Suppressor macrophage treated with lipopolysaccharide for 1 hour (primary cell): Measurements from ENCODE around the gene ASXL2.
"Not testable (repeated sequence)": the region's sequence is repeated elsewhere in the genome, so short reads cannot be mapped to it uniquely, and the experiment has no call there.

Source experiments
- DNase-seq, 3 donors: peaks; one replicate each; pipeline ENCODE4 v3.0.0-alpha.2; 2020 to 2022

Gene ASXL2

DNA sequence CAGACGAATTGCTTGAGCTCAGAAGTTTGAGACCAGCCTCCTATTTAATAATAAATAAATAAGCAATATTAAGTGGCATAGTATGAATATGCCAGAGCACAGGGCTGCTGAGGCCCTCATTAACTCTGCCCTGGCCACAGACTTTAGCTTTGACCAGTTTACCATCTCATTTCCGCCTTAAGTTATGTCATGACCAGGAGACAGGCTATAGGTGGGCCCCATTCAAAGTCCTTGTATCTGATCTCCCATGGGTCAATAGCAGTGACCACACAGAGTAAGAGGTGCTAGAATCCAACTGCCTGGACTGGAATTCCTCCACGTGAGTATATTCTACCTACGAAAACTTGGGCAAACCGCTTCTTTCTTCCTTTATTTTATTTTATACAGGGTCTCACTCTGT is 13.4 kb upstream of the ASXL2 start:
- DNase-seq = no peak

DNA sequence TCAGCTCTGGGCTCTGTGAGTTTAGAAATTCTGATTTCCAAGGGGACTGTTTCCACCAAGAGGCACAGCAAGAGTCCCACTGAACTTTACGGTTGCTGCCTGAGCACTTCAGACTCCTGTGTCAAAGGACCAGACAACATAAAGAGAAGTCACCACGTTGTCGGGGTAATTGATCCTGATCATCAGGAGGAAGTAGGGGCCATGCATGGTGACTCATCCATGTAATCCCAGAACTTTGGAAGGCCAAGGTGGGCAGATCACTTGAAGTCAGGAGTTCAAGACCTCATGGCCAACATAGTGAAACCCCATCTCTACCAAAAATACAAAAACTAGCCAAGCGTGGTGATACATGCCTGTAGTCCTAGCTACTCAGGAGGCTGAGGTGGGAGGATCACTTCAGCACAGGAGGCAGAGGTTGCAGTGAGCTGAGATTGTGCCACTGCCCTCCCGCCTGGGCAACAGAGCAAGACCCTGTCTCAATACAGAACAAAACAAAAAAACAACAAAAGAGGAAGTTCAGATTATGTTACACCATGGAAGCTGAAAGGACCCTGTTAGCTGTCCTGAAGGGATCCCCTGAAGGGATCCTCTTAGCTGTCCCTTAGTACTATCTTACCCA is 9.4 kb upstream of the ASXL2 start:
- no peak for DNase-seq

DNA sequence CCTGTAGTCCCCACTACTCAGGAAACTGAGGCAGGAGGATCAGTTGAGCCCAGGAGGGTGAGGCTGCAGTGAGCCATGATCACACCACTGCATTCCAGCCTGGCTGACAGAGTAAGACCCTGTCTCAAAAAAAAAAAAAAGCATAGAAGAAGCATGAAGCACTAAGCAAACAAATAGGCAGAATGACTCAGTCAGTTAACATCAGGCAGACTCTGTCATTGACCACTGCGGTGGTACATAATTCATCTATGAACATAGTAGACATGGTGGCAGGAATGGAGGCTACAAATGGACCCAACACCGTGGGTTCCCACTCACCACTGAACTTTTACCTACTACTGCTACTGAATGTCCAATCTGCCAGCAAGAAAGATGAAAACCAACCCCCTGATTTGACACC is 7.6 kb upstream of the ASXL2 start:
- no peak for DNase-seq

DNA sequence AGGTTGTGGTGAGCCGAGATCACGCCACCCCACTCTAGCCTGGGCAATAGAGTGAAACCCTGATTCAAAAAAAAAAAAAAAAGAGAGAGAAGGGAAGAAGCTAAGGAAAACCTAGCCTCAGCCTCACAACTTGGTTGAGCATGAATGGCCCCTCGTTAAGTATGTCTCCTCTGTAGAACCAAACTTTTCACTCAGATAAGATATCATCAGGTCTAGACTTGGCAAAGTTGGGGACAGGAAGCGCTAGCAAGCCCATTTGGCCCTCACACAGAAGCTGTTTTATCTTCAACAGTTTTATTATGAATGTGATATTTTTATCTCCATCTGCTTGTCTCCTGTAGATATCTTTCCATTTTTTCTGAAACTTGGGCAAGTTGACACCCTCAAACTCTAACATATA is 3.5 kb upstream of the ASXL2 start:
- no peak for DNase-seq

DNA sequence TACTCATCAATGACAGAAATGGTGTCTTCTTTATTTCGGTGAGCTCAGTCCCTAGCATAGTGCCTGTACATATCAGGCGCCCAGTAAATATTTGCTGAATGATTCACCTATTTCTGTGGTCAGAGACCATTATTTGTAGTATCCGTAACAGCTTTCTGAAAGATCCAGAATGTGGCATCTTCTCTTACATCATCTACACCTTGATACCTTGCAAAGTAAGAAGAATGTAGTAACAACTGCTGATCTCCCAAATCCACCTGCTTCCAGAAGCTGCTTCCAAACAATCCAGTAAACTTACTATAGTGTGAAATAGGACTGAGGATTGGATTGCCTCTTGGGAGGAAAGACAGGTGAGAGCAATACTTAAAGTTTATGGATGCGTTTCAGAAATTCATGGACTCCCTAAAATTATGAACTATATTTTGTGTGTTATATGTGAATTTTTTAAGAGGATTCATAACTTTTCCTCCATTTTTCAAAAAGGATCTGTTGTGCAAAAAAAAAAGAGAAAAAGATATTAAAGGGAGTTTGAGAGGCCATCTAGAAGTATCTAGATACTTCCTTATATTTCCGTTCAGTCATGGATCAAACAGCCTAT is 945 bp upstream of the ASXL2 start:
- no peak for DNase-seq

DNA sequence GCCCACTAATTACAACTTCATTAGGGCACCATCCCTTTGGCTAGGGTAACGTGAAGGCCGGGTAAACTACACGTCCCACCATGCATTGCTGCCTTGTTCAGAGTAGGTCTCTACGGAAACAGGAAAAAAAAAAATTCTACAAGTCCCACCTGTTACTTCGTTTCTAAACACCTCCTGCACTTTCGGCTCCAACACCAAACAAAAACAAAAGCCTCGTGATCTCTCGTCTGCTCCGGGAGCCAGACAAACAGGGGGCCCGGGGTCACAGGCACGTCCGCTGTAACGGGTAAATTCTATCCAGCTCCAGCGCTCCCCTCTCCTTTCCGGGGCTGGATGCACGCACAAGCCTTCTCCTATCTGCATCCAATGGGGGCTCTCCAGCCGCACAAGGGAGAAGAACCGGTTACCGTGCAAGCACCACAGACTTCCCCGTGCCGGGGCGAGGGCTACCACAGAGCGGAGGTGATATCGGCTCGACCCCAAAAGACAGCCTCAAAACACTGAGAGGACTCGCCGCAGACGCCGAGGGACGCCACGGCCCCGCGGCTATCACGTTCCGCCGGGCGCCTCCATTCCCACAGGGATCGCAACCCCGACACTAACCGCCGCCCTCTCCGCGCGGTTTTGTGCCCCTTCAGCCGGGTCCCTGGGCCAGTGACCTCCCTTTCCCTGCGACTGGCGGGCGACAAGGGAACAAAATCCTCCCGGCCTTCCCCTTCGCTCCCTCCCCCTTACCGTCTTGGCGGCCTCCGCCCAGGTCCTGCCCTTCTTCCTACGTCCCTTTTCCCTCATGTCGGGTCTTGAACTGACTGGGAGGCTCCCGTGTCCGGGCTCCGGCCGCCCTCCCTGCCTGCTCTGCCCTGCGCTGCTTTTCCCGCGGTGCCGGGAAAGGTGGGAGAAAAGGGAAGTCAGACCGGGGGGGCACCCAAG is 591 bp downstream of the ASXL2 start:
- peak; percentile 54 to 59 (median 55) for DNase-seq

DNA sequence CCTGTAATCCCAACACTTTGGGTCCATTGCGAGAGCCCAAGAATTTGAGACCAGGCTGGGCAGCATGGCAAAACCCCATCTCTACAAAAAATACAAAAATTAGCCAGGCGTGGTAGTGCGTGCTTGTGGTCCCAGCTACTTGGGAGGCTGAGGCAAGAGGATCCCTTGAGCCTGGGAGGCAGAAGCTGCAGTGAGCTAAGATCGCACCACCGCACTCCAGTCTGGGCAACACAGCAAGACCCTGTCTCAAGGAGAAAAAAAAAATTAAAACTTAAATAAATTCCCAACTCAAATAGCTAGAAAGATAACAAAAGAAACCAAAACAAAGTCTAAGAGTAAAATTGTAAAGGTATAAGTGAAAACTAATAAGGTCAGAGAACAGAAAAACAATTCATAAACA is 6.2 kb downstream of the ASXL2 start:
- no peak for DNase-seq

DNA sequence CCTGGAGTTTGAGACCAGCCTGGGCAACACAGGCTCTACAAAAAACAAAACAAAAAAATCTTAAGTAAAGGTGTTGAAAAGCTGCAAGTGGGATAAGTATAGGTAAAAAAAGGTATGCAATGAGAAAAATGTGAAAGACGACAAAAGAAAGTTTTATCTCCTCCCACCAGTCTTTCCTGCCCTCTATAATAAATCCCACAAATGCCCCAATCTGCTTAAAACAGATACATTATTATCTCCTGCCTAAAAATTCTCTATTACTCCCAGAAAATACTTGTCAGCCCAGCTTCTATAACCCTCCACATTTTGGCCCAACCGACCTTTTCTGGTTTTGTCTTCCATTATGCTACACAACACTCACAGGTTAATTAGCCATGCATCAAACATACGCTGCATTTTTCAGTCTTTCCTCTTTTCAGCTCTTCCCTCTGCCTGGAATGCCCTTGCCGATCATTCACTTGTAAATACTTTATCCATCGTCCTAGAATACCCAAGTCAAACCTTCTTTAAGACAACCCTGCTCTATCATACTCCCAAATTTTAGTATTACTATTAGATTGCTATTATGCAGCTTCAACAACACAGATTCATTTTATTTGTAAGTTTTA is 10.8 kb downstream of the ASXL2 start:
- DNase-seq = no peak

DNA sequence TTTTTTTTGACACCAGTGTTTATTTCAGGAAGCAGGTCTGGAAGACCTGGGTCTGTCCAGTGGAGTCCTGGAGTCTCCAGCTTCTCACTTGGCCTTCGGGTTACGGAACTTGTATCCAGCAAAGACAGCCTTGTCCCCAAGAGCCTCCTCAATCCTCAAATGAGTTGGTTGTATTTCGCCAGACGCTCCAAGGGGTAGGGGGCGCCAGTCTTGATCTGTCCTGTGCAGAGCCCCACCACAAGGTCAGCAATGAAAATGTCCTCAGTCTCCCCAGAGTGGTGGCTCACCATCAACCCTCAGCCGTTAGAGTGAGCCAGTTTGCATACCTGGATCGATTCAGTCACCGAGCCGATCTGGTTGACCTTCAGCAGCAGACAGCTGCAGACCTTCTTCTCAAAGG is 21.9 kb downstream of the ASXL2 start:
- DNase-seq = no peak

DNA sequence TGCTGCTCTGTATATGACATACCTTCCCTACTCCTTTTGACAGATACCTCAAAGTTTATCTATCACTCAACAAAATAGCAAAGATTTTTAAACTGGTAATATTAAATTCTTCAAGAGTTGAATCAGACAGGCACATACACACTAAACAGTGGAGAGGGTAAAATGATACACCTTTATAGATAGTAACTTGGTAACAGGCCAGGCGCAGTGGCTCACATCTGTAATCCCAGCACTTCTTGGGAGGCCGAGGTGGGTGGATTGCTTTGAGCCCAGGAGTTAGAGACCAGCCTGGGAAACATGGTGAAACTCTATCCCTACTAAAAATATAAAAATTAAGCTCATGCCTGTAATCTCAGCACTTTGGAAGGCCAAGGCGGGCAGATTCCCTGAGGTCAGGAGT is 23.2 kb downstream of the ASXL2 start:
- DNase-seq = no peak

DNA sequence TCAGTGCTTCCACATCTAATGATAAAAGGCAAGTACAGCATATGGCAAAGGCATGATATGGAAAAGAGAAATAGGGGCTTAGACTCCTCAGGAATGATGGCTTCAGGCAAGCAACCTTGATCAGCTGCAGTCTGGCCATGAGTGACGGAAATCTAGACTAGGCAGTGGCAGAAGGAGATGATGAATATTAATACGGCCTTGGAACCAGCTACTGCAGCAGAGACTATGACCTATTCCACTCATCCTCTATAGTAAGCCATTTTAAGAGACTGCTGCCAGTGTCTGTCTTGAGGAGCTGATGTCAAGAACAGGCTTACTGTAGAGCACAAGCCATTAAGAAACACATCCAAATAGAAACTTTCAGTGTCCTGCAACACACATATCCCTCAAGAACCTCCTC is 23.7 kb downstream of the ASXL2 start:
- DNase-seq = no peak

DNA sequence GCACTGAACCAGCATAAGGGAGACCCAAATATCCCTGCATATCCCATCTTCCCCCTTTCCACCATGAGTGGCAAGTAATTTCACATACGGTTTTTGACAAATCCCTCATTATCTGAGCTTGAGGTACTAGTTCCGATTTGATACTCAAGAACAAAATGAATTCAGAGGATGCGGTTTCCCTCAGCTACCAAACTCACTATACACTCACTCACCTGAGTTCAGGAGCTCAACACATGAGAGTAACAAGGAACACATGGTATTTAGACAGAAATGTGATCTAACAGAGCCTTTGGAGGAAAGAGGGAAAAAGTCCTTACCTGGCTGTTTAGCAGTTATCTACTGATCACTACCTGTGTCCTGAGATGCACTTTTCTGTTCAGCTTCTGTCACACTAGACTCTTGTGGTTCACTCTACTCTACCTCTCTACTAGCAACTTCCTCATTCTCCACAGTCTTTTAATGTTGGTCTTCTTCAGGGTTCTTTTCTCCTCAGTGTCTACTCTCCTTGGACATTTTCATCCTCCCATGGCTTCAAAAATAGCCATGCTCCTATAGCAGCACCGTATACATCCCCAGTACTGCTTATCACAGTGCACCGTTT is 25.1 kb downstream of the ASXL2 start:
- peak in 1 of 3 donors; percentile 9 for DNase-seq

DNA sequence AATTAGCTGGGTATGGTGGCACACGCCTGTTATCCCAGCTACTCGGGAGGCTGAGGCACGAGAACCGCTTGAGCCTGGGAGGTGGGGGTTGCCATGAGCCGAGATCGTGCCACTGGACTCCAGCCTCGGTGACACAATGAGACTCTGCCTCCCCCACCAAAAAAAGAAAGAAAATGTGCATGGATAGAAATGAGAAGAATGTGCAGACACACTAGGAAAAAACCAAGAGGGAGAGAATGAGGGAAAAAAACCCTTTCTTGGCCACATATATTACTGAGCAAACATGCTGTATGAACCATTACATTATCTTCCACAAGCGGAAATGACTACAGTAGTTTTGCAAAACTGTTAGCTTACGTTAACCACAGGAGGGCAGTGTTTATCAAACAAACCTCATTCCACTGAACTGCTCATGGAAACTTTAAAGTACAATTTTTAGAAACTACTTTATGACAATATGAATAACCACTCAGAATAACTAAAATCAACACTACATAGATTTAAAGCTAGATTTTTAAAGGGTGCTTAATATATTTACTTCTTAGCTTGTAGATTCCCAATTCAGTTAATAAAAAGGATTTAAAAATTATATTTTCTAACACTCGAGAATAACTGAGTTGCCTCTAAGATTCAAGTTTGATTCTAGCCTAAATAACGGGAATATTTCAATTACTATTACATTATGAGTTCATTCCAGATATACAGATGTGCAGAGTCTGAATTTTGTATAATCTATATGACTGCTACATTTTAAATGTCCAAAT is 26.4 kb downstream of the ASXL2 start:
- peak; percentile 68 to 88 (median 87) for DNase-seq

DNA sequence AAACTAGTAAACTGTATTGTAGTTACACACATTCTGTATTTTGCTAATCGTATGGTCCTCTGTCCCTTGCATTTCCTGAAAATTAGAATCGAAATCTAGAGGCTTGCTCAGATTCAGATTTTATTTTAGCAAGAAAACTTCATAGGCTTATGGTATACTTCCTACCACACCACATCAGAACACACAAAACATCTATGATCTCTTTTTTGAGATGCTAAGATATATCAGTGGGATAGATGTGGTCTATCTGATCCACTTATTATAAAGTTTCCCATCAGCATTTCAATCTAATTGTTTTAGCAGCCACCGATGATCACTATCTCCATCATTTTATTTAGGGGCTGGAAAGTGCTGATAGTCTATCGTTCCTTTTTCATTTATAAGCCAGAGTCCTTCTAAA is 27.9 kb downstream of the ASXL2 start:
- DNase-seq = not testable (repeated sequence)

DNA sequence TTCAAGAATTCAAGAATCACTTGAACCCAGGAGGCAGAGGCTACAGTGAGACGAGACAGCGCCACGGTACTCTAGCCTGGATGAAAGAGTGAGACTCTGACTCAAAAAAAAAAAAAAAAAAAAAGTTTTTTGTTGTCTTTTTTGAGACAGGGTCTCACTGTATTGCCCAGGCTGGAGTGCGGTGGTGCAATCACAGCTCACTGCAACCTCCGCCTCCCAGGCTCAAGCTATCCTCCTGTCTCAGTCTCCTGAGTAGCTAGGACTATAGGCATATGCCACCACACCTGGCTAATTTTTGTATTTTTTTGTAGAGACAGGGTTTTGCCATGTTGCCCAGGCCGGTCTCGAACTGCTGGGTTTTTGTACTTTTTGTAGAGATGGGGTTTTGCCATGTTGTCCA is 28.9 kb downstream of the ASXL2 start:
- not testable (repeated sequence) for DNase-seq

DNA sequence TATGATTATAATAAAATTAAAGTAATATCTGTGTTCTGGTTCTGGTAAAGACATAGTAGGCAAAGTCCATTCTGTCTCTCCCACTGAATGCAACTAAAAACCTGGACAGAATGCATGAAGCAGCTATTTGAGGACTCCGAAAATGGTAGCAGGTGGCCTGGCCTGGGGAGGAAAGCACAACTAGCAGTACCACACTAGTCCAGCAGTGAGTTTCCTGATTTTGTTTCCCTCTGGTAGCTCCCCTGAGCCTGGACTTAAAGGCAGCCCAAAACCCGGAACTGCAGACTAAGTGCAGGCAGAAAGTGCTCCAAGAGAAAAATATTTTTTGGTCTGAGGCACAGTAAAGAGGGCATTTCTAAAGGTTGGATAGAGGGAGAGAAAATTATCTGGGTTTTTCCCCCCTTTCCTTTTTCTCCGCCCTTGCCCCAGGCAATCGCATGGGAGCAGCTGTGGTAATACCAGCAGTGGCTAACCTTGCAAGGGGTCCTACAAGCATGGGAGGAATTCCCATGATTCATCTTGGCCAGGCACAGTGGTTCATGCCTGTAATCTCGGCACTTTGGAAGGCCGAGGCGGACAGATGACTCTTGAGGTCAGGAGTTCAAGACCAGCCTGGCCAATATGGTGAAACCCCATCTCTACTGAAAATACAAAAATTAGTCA is 32.3 kb downstream of the ASXL2 start:
- no peak for DNase-seq

DNA sequence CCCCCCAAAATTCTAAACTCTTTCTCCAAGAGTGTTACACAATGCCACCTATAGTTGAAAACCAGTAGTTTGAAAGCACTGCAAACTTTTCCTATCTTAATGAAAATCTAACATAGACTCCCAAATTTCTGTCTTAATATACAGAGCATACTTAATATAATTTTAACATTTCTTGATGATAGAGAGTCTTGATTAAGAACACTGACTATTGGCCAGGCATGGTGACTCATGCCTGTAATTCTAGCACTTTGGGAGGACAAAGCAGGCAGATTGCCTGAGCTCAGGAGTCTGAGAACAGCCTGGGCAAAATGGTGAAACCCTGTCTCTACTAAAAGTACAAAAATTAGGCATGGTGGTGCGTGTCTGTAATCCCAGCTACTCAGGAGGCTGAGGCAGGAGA is 34.2 kb downstream of the ASXL2 start:
- no peak for DNase-seq

DNA sequence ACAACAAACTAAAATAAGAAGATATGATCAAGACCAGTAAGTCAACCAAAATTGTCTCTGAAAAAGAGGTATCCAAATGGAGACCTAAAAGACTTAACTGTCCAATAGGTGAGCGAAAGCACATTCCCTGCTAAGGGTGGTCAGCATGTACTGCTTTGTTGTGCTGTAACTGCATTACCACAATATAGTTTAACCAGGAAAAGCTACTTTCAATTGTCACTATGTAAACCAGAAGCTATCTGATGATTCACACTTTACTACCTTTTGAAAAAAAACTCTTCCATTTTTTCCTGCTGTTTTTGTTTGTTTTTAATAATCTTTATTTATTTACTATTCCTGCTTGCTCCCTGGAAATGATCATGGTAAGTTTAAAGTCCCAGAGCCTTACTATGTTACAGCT is 36.1 kb downstream of the ASXL2 start:
- no peak for DNase-seq

DNA sequence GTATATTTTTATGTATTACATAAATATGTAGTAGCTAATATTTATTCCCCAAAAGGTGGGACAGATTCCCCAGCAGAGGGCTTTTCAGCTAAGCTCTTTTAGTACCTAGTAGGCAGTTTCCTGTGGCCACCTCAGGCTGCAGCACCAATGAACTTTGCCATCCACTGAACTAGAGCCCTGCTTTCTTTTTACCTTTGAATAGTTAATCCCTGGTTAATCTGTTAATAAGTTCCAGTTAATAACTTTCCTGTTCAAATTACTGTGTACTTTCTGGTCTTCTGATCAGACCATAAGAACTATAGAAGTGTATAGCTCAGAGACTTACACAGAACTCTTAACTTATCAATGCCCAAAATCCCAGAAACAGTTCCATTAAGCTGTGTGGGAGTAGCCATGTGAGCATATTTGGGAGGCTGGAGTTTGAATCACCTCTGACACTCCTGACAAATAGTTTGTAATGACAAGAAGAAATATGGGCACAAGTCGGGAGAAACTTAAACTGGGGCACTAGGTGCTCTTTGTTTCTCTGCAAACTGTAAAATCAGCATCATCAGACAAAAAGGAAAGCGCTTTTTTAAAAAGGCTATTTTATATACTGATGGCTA is 40.0 kb downstream of the ASXL2 start:
- no peak for DNase-seq

DNA sequence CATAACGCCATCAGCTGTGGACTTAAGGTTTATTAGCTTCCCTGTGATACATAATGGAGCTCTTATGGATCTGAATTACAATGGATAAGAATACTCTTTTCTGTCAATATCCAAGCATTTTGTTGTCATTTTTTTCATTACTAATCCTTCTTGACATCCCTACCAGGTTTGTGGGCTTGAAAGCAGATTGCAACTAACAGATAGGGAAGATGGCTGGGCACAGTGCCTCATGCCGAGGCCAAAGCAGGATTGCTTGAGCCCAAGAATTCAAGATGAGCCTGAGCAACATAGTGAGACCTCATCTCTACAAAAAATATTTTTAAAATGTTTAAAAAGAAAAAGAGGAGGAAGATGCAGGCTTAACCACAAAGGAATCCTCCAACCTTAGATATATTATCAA is 42.4 kb downstream of the ASXL2 start:
- no peak for DNase-seq

DNA sequence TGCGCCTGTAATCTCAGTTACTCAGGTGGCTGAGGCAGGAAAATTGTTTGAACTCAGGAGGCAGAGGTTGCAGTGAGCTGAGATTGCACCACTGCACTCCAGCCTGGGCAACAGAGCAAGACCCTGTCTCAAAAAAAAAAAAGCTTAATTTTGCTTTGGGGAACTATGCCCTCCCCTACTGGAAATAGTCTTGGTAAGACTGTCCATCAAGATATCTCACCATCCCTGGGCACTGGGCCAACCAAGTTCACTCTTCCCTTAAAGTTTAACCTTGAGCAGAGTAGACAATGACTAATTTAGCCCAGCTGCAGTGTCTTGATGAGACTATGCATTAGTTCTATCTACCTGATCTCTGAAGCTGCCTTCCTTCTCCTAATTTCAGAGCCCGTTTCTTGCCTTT is 44.7 kb downstream of the ASXL2 start:
- no peak for DNase-seq
